GM19193 (cell line): ENCODE data around the gene RNF220.

Source experiments
- POLR2A ChIP-seq: IDR thresholded peaks from 4 replicates; pipeline ENCODE4 v1.6.1; 2011; ENCODE audit not compliant: insufficient read depth, insufficient read length; ENCODE audit errors: extremely low read depth

The RNF220 gene

GRCh38 chr1:44401256-44402228, 3.5 kb upstream of the RNF220 start:
- TF ChIP-seq POLR2A: no peak

- no peak for TF ChIP-seq POLR2A
Observed at GRCh38 chr1:44405798-44406736, 1.0 kb downstream of the RNF220 start.

- no peak for TF ChIP-seq POLR2A
Observed at GRCh38 chr1:44406737-44407429, 1.8 kb downstream of the RNF220 start.

GRCh38 chr1:44407430-44408211, 2.6 kb downstream of the RNF220 start:
- no peak for TF ChIP-seq POLR2A

GRCh38 chr1:44408212-44408582, 3.1 kb downstream of the RNF220 start:
- no peak for TF ChIP-seq POLR2A

- no peak for TF ChIP-seq POLR2A
Observed at GRCh38 chr1:44408632-44409602, 3.9 kb downstream of the RNF220 start.

GRCh38 chr1:44409757-44410156, 4.7 kb downstream of the RNF220 start:
- no peak for TF ChIP-seq POLR2A

- TF ChIP-seq POLR2A: no peak
Observed at GRCh38 chr1:44411861-44412260, 6.8 kb downstream of the RNF220 start.

- TF ChIP-seq POLR2A: no peak
Observed at GRCh38 chr1:44412601-44413000, 7.5 kb downstream of the RNF220 start.

- TF ChIP-seq POLR2A: no peak
Observed at GRCh38 chr1:44413740-44414139, 8.7 kb downstream of the RNF220 start.

GRCh38 chr1:44415013-44415412, 10.0 kb downstream of the RNF220 start:
- TF ChIP-seq POLR2A: no peak

GRCh38 chr1:44416408-44416807, 11.4 kb downstream of the RNF220 start:
- no peak for TF ChIP-seq POLR2A
